HCT116 (cell line): ENCODE data around the gene ATRAID. TPM values are rescaled to one million over a fixed set of nuclear protein-coding genes. Genes with fewer than 3 reads are reported as not detected.

Experiments
- ATAC-seq: fragments of 200-7000 bp; cut with Tn5 transposase; 2 replicates; pipeline ENCODE4 v1.9.1; 2020; ENCODE audit warnings: mild to moderate bottlenecking, moderate library complexity
- BruUV-seq: library from RNA; stranded (reverse); fragments of 400-500 nt; replicated peaks from 2 replicates; lab custom pipeline; 2021; lab: Mats Ljungman, UMichigan
- CTCF ChIA-PET: fragments of 300-600 bp; sonication (Branson Sonifier 250); formaldehyde crosslinking; loops from one replicate; lab custom pipeline; 2021; ENCODE audit warnings: antibody characterized with exemption; lab: Charles Lee
- POLR2A ChIA-PET: fragments of 300-600, 350-600 bp; sonication (Branson Sonifier 250); formaldehyde crosslinking; loops from one replicate; lab custom pipeline; 2021; ENCODE audit warnings: antibody characterized with exemption; lab: Charles Lee
- RAD21 ChIA-PET, 2 experiments: fragments of 300-600 bp; sonication (Branson Sonifier 250); formaldehyde crosslinking; loops; one replicate each; lab custom pipeline; 2023; ENCODE audit warnings: low total read pairs in 2 of 2; ENCODE audit not compliant: uncharacterized antibody in 2 of 2, unreplicated experiment in 2 of 2, low non-redundant PET in 1 of 2; lab: Charles Lee
- DNase-seq: peaks from one replicate; pipeline ENCODE4 v3.0.0-alpha.2; 2010; ENCODE audit warnings: low read depth, low spot score
- H2AFZ ChIP-seq: fragments of 200-600 bp; shearing (Covaris generic), sonication (generic); 2 replicates; pipeline ENCODE4 v1.6.1; 2017; ENCODE audit warnings: low read depth, mixed run types, mixed read lengths, antibody characterized with exemption, low read length; ENCODE audit not compliant: poor library complexity, severe bottlenecking
- H3K27ac ChIP-seq: 2 replicates; pipeline ENCODE4 v1.5.1; 2012; ENCODE audit warnings: low read depth, low read length
- H3K27me3 ChIP-seq: fragments of 200-600 bp; sonication (generic); 2 replicates; pipeline ENCODE4 v1.6.1; 2016; ENCODE audit warnings: mixed run types, low read length, mixed read lengths; ENCODE audit not compliant: insufficient read depth
- H3K36me3 ChIP-seq, 2 experiments: fragments of 200-500 bp in 1 of 2; fragments of 200-600 bp in 1 of 2; sonication (Bioruptor generic) in 1 of 2; sonication (generic) in 1 of 2; 2 replicates each; pipeline versions ENCODE4 v1.5.1 to v1.6.1; 2014 to 2016; ENCODE audit warnings: low read length in 2 of 2, inconsistent platforms in 1 of 2, mixed read lengths in 1 of 2, mixed run types in 1 of 2; ENCODE audit not compliant: insufficient read depth in 2 of 2, control insufficient read depth in 1 of 2
- H3K4me1 ChIP-seq, 2 experiments: fragments of 200-600 bp in 1 of 2; sonication (generic) in 1 of 2; 2 replicates each; pipeline versions ENCODE4 v1.5.1 to v1.6.1; 2012 to 2017; ENCODE audit warnings: low read length in 2 of 2, inconsistent platforms in 1 of 2, mild to moderate bottlenecking in 1 of 2, mixed read lengths in 1 of 2, mixed run types in 1 of 2, moderate library complexity in 1 of 2; ENCODE audit not compliant: insufficient read depth in 2 of 2, control insufficient read depth in 1 of 2
- H3K4me2 ChIP-seq: fragments of 200-600 bp; sonication (generic); 2 replicates; pipeline ENCODE4 v1.6.1; 2017; ENCODE audit warnings: mixed run types, low read length, mixed read lengths
- H3K4me3 ChIP-seq, 2 experiments: fragments of 200-600 bp in 1 of 2; sonication (generic) in 1 of 2; replicated peaks in 1 of 2; 2 replicates each; pipeline ENCODE4 v1.5.1; 2011 to 2016; ENCODE audit warnings: low read length in 2 of 2, control low read depth in 1 of 2, low read depth in 1 of 2, mild to moderate bottlenecking in 1 of 2, mixed read lengths in 1 of 2, mixed run types in 1 of 2
- H3K79me2 ChIP-seq: fragments of 200-600 bp; sonication (generic); 2 replicates; pipeline ENCODE4 v1.6.1; 2017; ENCODE audit warnings: mild to moderate bottlenecking, mixed run types, low read length, moderate library complexity, mixed read lengths; ENCODE audit not compliant: insufficient read depth
- H3K9ac ChIP-seq: fragments of 200-600 bp; sonication (generic); 2 replicates; pipeline ENCODE4 v1.6.1; 2016; ENCODE audit warnings: low read length, mixed read lengths
- H3K9me2 ChIP-seq: fragments of 200-600 bp; sonication (generic), shearing (Covaris generic); 2 replicates; pipeline ENCODE4 v1.6.1; 2017; ENCODE audit warnings: mixed run types, mild to moderate bottlenecking, moderate library complexity; ENCODE audit not compliant: insufficient read depth
- H3K9me3 ChIP-seq, 2 experiments: fragments of 200-500 bp in 1 of 2; fragments of 200-600 bp in 1 of 2; sonication (Bioruptor generic) in 1 of 2; sonication (generic) in 1 of 2; 2 replicates each; pipeline ENCODE4 v1.6.1; 2014 to 2017; ENCODE audit warnings: low read length in 2 of 2, mixed read lengths in 2 of 2, inconsistent platforms in 1 of 2, low read depth in 1 of 2, mild to moderate bottlenecking in 1 of 2, mixed run types in 1 of 2, moderate library complexity in 1 of 2; ENCODE audit not compliant: control insufficient read depth in 1 of 2, insufficient read depth in 1 of 2
- H4K20me1 ChIP-seq: fragments of 200-600 bp; sonication (generic), shearing (Covaris generic); 2 replicates; pipeline ENCODE4 v1.6.1; 2017; ENCODE audit warnings: mixed run types, mild to moderate bottlenecking, moderate library complexity; ENCODE audit not compliant: insufficient read depth
- CBX3 ChIP-seq: IDR thresholded peaks from 2 replicates; pipeline ENCODE4 v1.6.1; 2012; ENCODE audit warnings: low read depth
- CEBPB ChIP-seq: IDR thresholded peaks from 2 replicates; pipeline ENCODE4 v1.6.1; 2012; ENCODE audit warnings: low read depth
- ELF1 ChIP-seq: IDR thresholded peaks from 2 replicates; pipeline ENCODE4 v1.6.1; 2012; ENCODE audit warnings: low read depth, borderline replicate concordance
- EZH2phosphoT487 ChIP-seq: fragments of 200-600 bp; IDR thresholded peaks from 2 replicates; pipeline ENCODE4 v1.6.1; 2018; ENCODE audit warnings: antibody characterized with exemption, borderline replicate concordance
- FOSL1 ChIP-seq: IDR thresholded peaks from 2 replicates; pipeline ENCODE4 v1.6.1; 2012; ENCODE audit warnings: low read depth
- JUND ChIP-seq: IDR thresholded peaks from 2 replicates; pipeline ENCODE4 v1.6.1; 2012
- MAX ChIP-seq: IDR thresholded peaks from 2 replicates; pipeline ENCODE4 v1.6.1; 2012
- POLR2AphosphoS5 ChIP-seq: IDR thresholded peaks from 2 replicates; pipeline ENCODE4 v1.6.1; 2011; ENCODE audit warnings: mild to moderate bottlenecking, low read depth, low read length, moderate library complexity
- SP1 ChIP-seq: IDR thresholded peaks from 2 replicates; pipeline ENCODE4 v1.6.1; 2012; ENCODE audit warnings: low read depth
- YY1 ChIP-seq: IDR thresholded peaks from 2 replicates; pipeline ENCODE4 v1.6.1; 2011; ENCODE audit warnings: low read length, low read depth, moderate library complexity, mild to moderate bottlenecking; ENCODE audit not compliant: insufficient replicate concordance; ENCODE audit errors: extremely low read depth
- intact Hi-C: fragments of 100-400 bp; cut with micrococcal nuclease; formaldehyde crosslinking; loops from 2 replicates; pipeline ENCODE4 v1.10.0; 2022
- total RNA-seq: library from RNA; stranded (reverse); gene quantifications from one replicate; pipeline ENCODE4 v1.2.1, GENCODE V29; 2021; ENCODE audit not compliant: unreplicated experiment

ATRAID gene
- total RNA-seq, 1 experiment from 2014 or later, result 93.6 TPM

GRCh38 chr2:27250652-27251379 is 39.0 kb downstream of the ATRAID start (continued):
- TF ChIP-seq MAX (no peak), YY1 (no peak)

- POLR2A ChIA-PET, result interaction anchor here (1.0 kb wide), 1 partner anchor 13 kb away, joined by 3 read pairs; no protein-coding TSS in a partner anchor
These were observed 39.9 kb downstream of the ATRAID start for GRCh38 chr2:27251766-27252165.

More at GRCh38 chr2:27251766-27252165, 39.9 kb downstream of the ATRAID start:
- BruUV-seq, result no TSS peak
- H3K4me2 ChIP-seq, result no peak overlapping the region
- intact Hi-C loops, result no loop called here
- H3K4me1 ChIP-seq, result peaks cover 0 to 10% of the 10 kb centered on the region in 2 experiments; a peak in 2 of 4 replicates
- no peak for TF ChIP-seq CBX3
- no peak for TF ChIP-seq FOSL1
- TF ChIP-seq SP1, result no peak
- TF ChIP-seq CEBPB, result no peak
- TF ChIP-seq YY1, result no peak
- no peak for TF ChIP-seq ELF1
- no peak for TF ChIP-seq POLR2AphosphoS5
- no peak for TF ChIP-seq EZH2phosphoT487
- no peak for TF ChIP-seq JUND
- no peaks in the 10 kb centered on the region for H4K20me1 ChIP-seq
- H2AFZ ChIP-seq, result no peak overlapping the region
- no peaks in the 10 kb centered on the region for H3K27me3 ChIP-seq
- no peak overlapping the region for H3K4me3 ChIP-seq
- no peak overlapping the region for H3K9ac ChIP-seq
- no peaks in the 10 kb centered on the region for H3K9me3 ChIP-seq
- DNase-seq (no peak), ATAC-seq (no peak)
- no peaks in the 10 kb centered on the region for H3K79me2 ChIP-seq
- no peak overlapping the region for H3K27ac ChIP-seq
- ChIA-PET RAD21 (no interaction called here), CTCF (interaction anchor here (1.7 kb wide), 1 partner anchor 28 kb away, joined by 13 read pairs; no protein-coding TSS in a partner anchor)
- no peaks in the 10 kb centered on the region for H3K9me2 ChIP-seq
- no peaks in the 10 kb centered on the region; a peak in 2 of 4 replicates for H3K36me3 ChIP-seq
